HG02678 (cell line): ENCODE measurements around the gene NAT9.
A peak's percentile ranks its signal among the peaks of the same experiment; 100 is the strongest.

Experiments
- ATAC-seq: cut with Tn5 transposase; IDR thresholded peaks from one replicate; pipeline ENCODE4 v1.9.1; 2021; ENCODE audit warnings: mild to moderate bottlenecking, moderate library complexity; ENCODE audit not compliant: unreplicated experiment

Gene NAT9

GRCh38 chr17:74780443-74781238 lies 4.5 kb upstream of the NAT9 start:
- no peak for ATAC-seq

DNA sequence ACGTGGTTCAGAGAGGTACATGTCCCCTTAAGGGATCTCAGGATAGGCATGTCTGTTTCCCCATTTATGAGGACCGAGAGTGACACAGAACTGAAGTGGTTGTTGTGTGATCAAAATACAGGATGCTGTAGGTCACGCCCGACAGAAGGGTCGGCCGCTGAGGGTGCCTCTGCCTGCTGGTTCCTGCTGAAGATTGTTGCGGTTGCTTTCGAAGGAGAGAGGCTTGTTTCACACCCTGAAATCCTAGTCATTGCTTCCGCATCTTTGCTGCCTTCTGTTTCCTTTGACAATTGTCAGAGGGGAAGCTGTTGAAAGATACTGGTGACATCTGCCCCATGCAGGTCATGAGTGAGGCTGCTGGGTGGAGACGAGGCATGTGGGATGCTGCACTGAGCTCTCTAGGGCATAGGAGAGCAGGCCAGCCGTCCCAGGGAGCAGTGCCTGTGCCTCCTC lies 3.8 kb upstream of the NAT9 start:
- peak; percentile 45 for ATAC-seq

DNA sequence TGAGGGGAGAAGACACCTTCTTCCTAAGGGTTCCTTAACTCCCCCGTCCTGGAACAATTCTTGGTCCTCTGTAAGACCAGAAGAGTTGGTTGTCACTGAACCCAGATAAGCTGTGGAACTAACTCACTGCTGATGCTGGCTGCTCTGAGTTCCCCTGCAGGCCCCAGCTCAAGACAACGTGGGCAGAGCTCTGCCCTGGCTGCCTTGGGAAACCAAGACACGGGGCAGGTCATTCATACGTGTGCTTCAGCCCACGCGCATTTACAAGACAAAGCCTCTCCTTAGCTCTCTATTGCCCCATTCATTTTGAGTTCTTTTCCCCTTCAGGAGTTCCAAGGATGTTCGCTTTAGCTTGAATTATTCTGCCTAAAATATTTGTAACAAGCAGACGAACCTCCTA lies 3.4 kb upstream of the NAT9 start:
- no peak for ATAC-seq

GRCh38 chr17:74778960-74779359 lies 2.8 kb upstream of the NAT9 start:
- no peak for ATAC-seq

DNA sequence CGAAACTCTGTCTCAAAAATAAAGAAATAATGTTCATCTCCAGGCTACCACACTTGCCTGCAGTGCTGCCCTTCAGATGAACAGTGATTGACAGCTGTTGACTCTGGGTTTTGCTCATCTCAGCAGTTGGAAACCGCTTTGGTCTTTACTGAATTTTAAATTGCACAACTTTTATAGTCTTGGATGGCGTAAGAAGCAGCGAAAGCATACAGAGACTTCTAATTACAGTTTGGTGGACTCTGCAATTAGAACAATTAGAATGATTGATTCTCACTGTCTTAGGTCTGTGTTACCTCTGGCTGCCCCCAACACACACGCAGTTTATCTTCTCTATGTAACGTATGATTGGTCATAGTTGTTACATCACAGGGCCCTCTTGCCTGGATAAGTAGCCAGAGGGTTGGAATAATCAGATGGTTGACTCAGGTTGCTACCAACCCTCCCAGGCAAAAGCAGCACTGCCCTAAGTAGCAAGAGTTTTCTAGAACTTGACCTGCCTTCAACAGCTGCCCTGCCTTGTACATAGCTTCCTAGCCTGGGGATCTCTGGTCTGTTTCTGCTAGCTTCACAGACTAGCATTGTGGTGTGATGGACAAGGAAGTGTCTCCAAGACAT lies 1.9 kb upstream of the NAT9 start:
- ATAC-seq = no peak

- ATAC-seq = no peak
These were observed 845 bp upstream of the NAT9 start for GRCh38 chr17:74776990-74777389.

GRCh38 chr17:74775409-74776043 lies 619 bp downstream of the NAT9 start:
- ATAC-seq = no peak

DNA sequence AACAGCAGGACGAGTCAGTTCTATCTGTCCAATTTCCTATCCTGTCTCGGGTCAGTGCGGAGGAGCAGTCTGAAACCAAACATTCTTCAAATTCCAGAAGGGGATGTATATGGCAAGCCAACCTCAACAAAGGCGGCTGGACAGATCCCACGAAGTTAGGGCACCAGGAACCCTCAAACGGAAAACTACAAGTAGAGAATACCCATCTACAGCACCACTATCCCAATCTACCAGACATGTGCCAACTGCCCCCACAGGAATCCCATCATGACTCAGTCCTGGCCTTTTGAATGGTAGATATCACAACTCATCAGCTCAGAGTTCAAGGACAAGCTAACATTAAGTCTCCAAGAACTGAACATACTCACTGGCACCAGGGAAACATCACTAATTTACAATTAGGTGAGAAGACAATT lies 2.3 kb downstream of the NAT9 start:
- no peak for ATAC-seq

- no peak for ATAC-seq
These were observed 2.7 kb downstream of the NAT9 start for GRCh38 chr17:74773414-74773813.

GRCh38 chr17:74772053-74772452 lies 4.1 kb downstream of the NAT9 start:
- no peak for ATAC-seq

DNA sequence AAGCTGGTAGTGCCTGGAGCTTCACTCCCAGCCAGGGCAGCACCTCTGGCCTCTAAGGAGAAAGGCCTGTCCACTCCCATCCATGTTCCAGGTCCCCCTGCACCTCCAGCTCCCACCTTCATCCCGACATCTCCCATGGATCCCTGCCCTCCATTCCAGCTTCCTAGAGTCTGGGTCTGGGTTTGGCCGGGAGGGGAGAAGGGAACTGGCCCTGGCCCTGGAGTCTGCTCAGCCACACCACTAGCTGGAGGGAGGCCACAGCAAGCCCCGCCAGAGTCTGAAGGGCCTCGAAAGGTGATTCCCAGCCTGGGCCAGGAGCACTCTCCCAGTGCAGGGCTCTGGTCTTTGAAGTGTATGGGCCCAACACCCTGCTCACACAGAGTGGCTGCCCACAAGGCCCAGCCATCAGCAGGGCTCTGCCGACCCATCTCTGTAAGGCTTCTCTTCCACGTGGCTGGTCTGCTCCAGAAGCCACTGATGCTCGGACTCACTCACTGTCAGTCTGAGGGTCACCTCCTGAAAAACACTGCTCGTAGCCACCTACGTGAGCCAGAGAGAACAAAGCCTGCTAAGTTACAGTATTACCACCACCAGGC lies 4.7 kb downstream of the NAT9 start:
- ATAC-seq = no peak

DNA sequence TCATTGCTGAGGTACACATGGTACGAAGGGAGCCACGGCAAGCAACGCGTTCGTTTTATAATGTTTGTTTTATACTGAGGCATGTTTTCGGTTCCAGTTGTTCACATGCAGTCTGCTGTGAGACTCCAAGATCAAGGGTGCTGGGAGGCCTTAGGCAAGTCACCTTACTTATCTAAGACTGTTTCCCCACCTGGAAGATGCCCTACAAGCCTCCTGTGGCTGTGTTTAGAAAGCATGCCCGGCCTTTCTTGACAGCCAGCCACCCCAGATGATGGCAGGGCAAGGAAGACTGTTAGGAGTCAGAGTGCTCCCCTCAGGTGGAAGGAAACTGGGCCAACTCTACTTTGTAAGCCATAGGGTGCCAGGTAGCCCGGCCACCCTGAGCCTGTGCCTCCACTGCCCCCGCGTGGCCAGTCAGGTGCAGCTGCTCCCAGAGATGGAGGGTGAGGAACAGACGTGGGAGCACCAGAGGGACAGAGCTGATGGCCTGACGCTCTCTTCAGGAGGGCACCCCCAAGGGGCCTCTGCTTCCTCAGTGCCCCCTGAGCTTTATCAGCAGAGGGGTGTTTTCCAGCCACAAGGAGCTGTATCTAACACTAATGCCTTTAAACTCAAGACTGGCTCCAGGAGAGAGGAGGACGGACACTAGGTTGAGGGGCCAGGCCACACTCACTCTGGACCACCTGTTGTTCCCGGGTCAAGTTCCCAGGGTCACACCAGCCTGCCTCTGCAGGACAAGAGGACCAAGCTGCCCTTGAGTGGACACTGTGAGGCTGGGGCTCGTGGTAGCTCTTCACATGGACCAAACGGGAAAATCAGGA lies 5.4 kb downstream of the NAT9 start:
- ATAC-seq = no peak

DNA sequence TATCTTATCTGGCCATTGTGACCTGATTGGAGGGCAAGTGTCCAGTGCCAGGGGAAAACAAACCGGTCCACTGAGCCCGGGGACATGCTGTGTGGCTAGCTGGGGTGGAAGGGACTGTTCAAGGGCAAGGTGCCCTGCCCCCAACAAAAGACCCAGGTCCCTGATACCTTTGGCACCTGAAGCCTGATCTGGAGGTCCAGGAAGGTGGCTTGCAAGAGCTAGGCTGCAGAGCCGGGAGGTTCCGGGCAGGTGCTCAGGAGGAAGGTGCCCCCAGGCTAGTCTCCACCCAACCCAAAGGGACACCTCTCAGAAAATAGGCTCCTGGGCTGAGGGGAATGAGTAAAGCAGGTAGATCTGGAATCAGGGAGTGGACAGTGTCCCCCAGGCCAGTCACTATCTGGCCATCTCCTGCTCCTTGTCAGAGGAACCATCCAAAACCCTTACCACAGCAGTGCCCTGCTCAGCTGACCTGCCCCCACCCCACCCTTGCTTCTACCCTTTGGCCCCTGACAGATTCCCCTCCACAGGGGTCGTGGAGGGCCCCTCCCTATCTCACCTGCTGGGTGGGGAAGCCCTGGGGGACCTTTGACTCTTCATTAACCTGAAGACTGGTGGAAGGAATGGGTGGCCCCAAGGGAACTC lies 6.2 kb downstream of the NAT9 start:
- ATAC-seq = no peak

DNA sequence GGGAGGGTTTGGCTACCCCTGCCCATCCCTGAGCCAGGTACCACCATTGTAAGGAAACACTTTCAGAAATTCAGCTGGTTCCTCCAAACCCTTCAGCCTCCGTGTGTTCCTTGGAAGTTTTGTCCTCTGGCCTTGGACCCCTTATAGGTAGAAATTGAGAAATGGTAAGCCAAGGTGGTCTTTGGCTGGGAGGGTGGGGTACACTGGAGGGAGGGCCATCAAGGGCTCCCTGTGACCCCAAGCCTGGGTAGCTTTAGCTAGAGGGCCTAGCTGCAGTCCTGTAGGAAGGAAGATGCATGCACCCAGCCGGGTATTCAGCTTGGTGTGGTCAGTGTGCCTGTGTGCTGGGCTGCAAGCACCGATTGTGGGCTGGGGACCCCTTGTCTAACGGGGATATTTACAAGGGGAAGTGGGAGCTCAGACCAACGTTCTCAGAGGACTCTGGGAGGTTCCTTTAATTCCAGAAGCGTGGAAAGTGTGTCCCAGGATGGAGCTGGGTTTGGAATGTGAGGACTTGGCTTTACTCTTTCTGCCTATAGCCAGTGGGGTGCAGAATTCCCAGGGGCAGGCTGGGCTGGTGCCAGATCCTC lies 6.8 kb downstream of the NAT9 start:
- no peak for ATAC-seq

- no peak for ATAC-seq
These were observed 7.4 kb downstream of the NAT9 start for GRCh38 chr17:74768763-74769114.

DNA sequence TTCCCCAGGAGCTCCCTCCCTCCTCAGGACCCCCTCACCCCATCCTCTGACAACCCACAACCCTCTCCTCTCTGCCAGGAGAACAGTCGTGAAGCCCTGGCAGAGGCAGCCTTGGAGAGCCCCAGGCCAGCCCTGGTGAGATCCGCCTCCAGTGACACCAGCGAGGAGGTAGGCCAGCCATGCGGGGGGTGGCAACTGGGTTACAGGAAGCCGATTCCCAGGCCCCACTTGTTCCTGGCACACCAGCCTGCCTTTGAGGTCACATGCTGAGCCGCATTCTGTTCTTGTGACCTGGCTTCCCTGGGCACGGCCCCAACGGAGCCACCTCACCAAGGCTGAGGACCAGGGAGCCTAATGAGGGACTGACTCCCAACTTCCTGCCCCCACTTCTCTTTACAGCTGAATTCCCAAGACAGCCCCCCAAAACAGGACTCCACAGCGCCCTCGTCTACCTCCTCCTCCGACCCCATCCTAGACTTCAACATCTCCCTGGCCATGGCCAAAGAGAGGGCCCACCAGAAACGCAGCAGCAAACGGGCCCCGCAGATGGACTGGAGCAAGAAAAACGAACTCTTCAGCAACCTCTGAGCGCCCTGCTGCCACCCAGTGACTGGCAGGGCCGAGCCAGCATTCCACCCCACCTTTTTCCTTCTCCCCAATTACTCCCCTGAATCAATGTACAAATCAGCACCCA lies 7.9 kb downstream of the NAT9 start:
- no peak for ATAC-seq

- ATAC-seq = no peak
These were observed 9.0 kb downstream of the NAT9 start for GRCh38 chr17:74767111-74767516.

- no peak for ATAC-seq
These were observed 9.7 kb downstream of the NAT9 start for GRCh38 chr17:74766413-74766812.

DNA sequence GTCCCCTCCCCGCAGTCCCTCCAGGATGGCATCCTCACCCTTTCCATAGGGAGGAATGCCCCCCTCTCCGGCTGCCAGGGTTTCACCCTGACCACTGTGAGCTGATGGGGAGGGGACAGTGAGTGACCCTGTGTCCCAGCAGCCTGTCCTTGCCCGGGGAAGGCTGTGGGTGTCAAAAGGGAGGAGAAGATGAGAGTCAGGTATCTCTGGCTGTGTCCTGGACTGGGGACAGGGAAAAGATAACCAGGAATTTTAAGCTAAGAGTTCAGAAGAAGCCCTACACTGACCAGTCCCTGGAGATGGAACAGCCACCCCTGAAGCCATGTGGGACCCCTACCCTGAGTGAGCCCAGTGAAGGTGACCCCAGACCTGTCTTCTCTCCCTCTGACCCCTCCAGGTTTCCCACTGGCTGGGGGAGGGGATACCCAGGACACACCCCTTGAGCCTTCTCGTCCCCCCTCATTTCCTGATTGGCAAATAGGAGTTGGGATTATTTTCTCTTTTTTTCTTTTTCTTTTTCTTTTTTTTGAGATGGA lies 11.3 kb downstream of the NAT9 start:
- no peak for ATAC-seq
